ENCODE data around the gene KRT36. TPM values are rescaled to one million over a fixed set of nuclear protein-coding genes. Genes with fewer than 3 reads are reported as not detected.

KRT36 gene
- total and polyA plus RNA-seq, 10 donors, result 0.20 to 2.7 (median 0.36) TPM; not detected in 1

- no peak for TF ChIP-seq POLR2A (IDR thresholded peaks at IDR 0.05)
- TF ChIP-seq POLR2AphosphoS5 (IDR thresholded peaks at IDR 0.05), result no peak
- no peak for TF ChIP-seq CTCF (IDR thresholded peaks at IDR 0.05 in 8 of 11, conservative IDR thresholded peaks at IDR 0.05 in 3 of 11)
- Histone ChIP-seq H3K4me3 (no peak overlapping the region), H3K4me1 (no peaks in the 10 kb centered on the region), H3K27me3 (replicated peaks in 1 of 7) (peaks cover 0 to 30% (median 0%) of the 10 kb centered on the region in 7 donors), H3K27ac (no peak overlapping the region), H3K36me3 (no peaks in the 10 kb centered on the region), H3K9me3 (peaks cover 0 to 22% (median 6%) of the 10 kb centered on the region in 8 donors)
- intact Hi-C loops (cut with DNase I; ENCODE audit: low total_unique reads), result no loop called here
- DNase-seq, result no peak
Observed at GRCh38 chr17:41468346-41468745, 21.4 kb downstream of the KRT36 start.

- Histone ChIP-seq H3K27ac (no peak overlapping the region), H3K27me3 (replicated peaks in 1 of 7) (peaks cover 0 to 30% (median 0%) of the 10 kb centered on the region in 7 donors), H3K4me3 (no peak overlapping the region), H3K4me1 (no peaks in the 10 kb centered on the region), H3K9me3 (peaks cover 0 to 22% (median 6%) of the 10 kb centered on the region in 8 donors), H3K36me3 (no peaks in the 10 kb centered on the region)
- no peak for DNase-seq
- intact Hi-C loops (cut with DNase I; ENCODE audit: low total_unique reads), result no loop called here
- TF ChIP-seq CTCF (IDR thresholded peaks at IDR 0.05 in 8 of 11, conservative IDR thresholded peaks at IDR 0.05 in 3 of 11), result no peak
- no peak for TF ChIP-seq POLR2AphosphoS5 (IDR thresholded peaks at IDR 0.05)
- no peak for TF ChIP-seq POLR2A (IDR thresholded peaks at IDR 0.05)
- 60 to 76% (median 71%) methylated on average over 3 to 4 of the region's 4 CpGs for WGBS, 5 donors
Observed at GRCh38 chr17:41467561-41467960, 22.1 kb downstream of the KRT36 start.

- Histone ChIP-seq H3K27ac (no peak within 1 kb of the TSS), H3K4me3 (no peak within 1 kb of the TSS), H3K27me3 (replicated peaks in 1 of 7) (peaks cover 0 to 24% (median 0%) of the 10 kb centered on the region in 7 donors), H3K9me3 (peaks cover 0 to 19% (median 6%) of the 10 kb centered on the region in 8 donors), H3K4me1 (no peaks in the 10 kb centered on the region), H3K36me3 (no peaks in the 10 kb centered on the region)
- 89 to 95% (median 92%) methylated on average over 7 to 14 of the region's 14 CpGs for WGBS, 5 donors
- intact Hi-C loops (cut with DNase I; ENCODE audit: low total_unique reads), result no loop called here
- no peak for DNase-seq
- TF ChIP-seq POLR2AphosphoS5 (IDR thresholded peaks at IDR 0.05) (no peak), POLR2A (IDR thresholded peaks at IDR 0.05) (no peak), CTCF (IDR thresholded peaks at IDR 0.05 in 8 of 11, conservative IDR thresholded peaks at IDR 0.05 in 3 of 11) (no peak)
Observed at GRCh38 chr17:41466988-41467387, 22.7 kb downstream of the KRT36 start, which contains the start of gene KRT32. KRT32 (minus strand) TSS chr17:41467386; CDS start chr17:41467325, 61 bp downstream.

GRCh38 chr17:41464682-41465081 is 25.0 kb downstream of the KRT36 start:
- intact Hi-C loops (cut with DNase I; ENCODE audit: low total_unique reads), result no loop called here
- Histone ChIP-seq H3K9me3 (peaks cover 0 to 14% (median 6%) of the 10 kb centered on the region in 8 donors), H3K4me1 (no peaks in the 10 kb centered on the region), H3K27me3 (replicated peaks in 1 of 7) (peaks cover 0 to 24% (median 0%) of the 10 kb centered on the region in 7 donors), H3K36me3 (no peaks in the 10 kb centered on the region), H3K27ac (no peak overlapping the region), H3K4me3 (no peak overlapping the region)
- 57 to 76% (median 63%) methylated on average over 5 to 6 of the region's 6 CpGs for WGBS, 5 donors
- no peak for DNase-seq
- TF ChIP-seq POLR2A (IDR thresholded peaks at IDR 0.05), result no peak
- TF ChIP-seq POLR2AphosphoS5 (IDR thresholded peaks at IDR 0.05), result no peak
- no peak for TF ChIP-seq CTCF (IDR thresholded peaks at IDR 0.05 in 8 of 11, conservative IDR thresholded peaks at IDR 0.05 in 3 of 11)

Data from spleen (tissue), 11 donors.